OCI-LY1 (cell line): Measurements from ENCODE around the gene AVPR2.

Source experiments
- H2AFZ ChIP-seq: fragments of 200-600 bp; sonication (generic), shearing (Covaris generic); 2 replicates; pipeline ENCODE4 v1.6.0; 2014; ENCODE audit warnings: antibody characterized with exemption, mild to moderate bottlenecking, low read length
- H3F3A ChIP-seq: fragments of 200-600 bp; sonication (generic), shearing (Covaris generic); 2 replicates; pipeline ENCODE4 v1.6.0; 2014; ENCODE audit warnings: mild to moderate bottlenecking, antibody characterized with exemption, low read length, moderate library complexity; ENCODE audit not compliant: insufficient read depth
- H3K27ac ChIP-seq: fragments of 200-600 bp; sonication (generic); 2 replicates; pipeline ENCODE4 v1.5.1; 2014; ENCODE audit warnings: low read length, mixed run types, mild to moderate bottlenecking, low read depth; ENCODE audit not compliant: poor library complexity, severe bottlenecking
- H3K27me3 ChIP-seq: fragments of 200-600 bp; sonication (generic); 2 replicates; pipeline ENCODE4 v1.6.0; 2014; ENCODE audit warnings: antibody characterized with exemption, mild to moderate bottlenecking, low read length, moderate library complexity; ENCODE audit not compliant: insufficient read depth
- H3K36me3 ChIP-seq: fragments of 200-600 bp; sonication (generic); 2 replicates; pipeline ENCODE4 v1.6.1; 2014; ENCODE audit warnings: mild to moderate bottlenecking, antibody characterized with exemption, low read length, moderate library complexity, mixed read lengths; ENCODE audit not compliant: insufficient read depth
- H3K4me1 ChIP-seq: fragments of 200-600 bp; sonication (generic); 2 replicates; pipeline ENCODE4 v1.5.1; 2014; ENCODE audit warnings: mild to moderate bottlenecking, low read length, moderate library complexity; ENCODE audit not compliant: insufficient read depth, severe bottlenecking
- H3K4me2 ChIP-seq: fragments of 200-600 bp; sonication (generic), shearing (Covaris generic); 2 replicates; pipeline ENCODE4 v1.6.1; 2014; ENCODE audit warnings: low read length
- H3K4me3 ChIP-seq: fragments of 200-600 bp; sonication (generic); 2 replicates; pipeline ENCODE4 v1.5.1; 2014; ENCODE audit warnings: low read length, low read depth, mild to moderate bottlenecking, mixed read lengths; ENCODE audit not compliant: poor library complexity, severe bottlenecking
- H3K79me2 ChIP-seq: fragments of 200-600 bp; shearing (Covaris generic); 2 replicates; pipeline ENCODE4 v1.6.1; 2016; ENCODE audit warnings: mixed run types, low read length, mixed read lengths; ENCODE audit not compliant: insufficient read depth
- H3K9ac ChIP-seq: fragments of 200-600 bp; sonication (generic), shearing (Covaris generic); 2 replicates; pipeline ENCODE4 v1.6.1; 2014; ENCODE audit warnings: mild to moderate bottlenecking, low read length, mixed read lengths
- H3K9me2 ChIP-seq: fragments of 200-600 bp; sonication (generic), shearing (Covaris generic); 2 replicates; pipeline ENCODE4 v1.6.1; 2014; ENCODE audit warnings: low read depth, mild to moderate bottlenecking, low read length, mixed read lengths
- H3K9me3 ChIP-seq: fragments of 200-600 bp; shearing (Covaris generic); 2 replicates; pipeline ENCODE4 v1.6.1; 2014; ENCODE audit warnings: low read length, mixed read lengths
- H4K20me1 ChIP-seq: fragments of 200-600 bp; sonication (generic), shearing (Covaris generic); 2 replicates; pipeline ENCODE4 v1.6.0; 2016; ENCODE audit warnings: mild to moderate bottlenecking, low read length; ENCODE audit not compliant: insufficient read depth
- EZH2 ChIP-seq: fragments of 200-600 bp; sonication (generic), shearing (Covaris generic); IDR thresholded peaks from 2 replicates; pipeline ENCODE4 v1.8.0; 2017; ENCODE audit warnings: borderline replicate concordance, mixed run types, mild to moderate bottlenecking, antibody characterized with exemption, low read length, moderate library complexity, mixed read lengths
- TF ChIP-seq, protein P1 (sequence below): fragments of 200-600 bp; sonication (generic), shearing (Covaris generic); IDR thresholded peaks from 2 replicates; pipeline ENCODE4 v1.5.1; 2017; ENCODE audit warnings: mild to moderate bottlenecking, antibody characterized with exemption, low read length, moderate library complexity, mixed read lengths

Gene AVPR2

DNA sequence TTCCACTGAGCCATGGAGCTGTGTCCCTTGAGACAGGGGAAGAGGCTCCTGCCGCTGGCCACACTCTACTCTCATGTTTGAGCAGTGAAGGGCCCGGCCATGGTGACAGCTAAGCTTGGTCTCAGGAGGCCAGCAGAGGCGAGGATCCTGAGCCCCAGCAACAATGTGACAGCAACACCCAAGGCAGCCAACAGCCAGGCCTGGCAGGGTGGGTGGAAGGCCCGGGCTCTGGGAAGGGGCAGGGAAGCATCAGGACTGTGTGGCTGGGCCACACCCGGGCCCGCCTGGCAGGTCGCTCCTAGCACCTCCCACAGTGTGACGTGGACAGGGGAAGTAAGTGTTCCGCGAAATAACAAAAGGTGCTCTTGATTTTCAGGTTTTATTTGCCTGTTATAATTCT lies 43.3 kb upstream of the AVPR2 start:
- no peak overlapping the region for H3K9ac ChIP-seq
- H3K79me2 ChIP-seq = no peaks in the 10 kb centered on the region
- no peaks in the 10 kb centered on the region for H4K20me1 ChIP-seq
- H3K36me3 ChIP-seq = no peaks in the 10 kb centered on the region
- TF ChIP-seq, protein P1, sequence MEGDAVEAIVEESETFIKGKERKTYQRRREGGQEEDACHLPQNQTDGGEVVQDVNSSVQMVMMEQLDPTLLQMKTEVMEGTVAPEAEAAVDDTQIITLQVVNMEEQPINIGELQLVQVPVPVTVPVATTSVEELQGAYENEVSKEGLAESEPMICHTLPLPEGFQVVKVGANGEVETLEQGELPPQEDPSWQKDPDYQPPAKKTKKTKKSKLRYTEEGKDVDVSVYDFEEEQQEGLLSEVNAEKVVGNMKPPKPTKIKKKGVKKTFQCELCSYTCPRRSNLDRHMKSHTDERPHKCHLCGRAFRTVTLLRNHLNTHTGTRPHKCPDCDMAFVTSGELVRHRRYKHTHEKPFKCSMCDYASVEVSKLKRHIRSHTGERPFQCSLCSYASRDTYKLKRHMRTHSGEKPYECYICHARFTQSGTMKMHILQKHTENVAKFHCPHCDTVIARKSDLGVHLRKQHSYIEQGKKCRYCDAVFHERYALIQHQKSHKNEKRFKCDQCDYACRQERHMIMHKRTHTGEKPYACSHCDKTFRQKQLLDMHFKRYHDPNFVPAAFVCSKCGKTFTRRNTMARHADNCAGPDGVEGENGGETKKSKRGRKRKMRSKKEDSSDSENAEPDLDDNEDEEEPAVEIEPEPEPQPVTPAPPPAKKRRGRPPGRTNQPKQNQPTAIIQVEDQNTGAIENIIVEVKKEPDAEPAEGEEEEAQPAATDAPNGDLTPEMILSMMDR = no peak
- no peak for TF ChIP-seq EZH2
- H3K4me2 ChIP-seq = no peak overlapping the region
- no peaks in the 10 kb centered on the region for H3K9me2 ChIP-seq
- H3K27ac ChIP-seq = no peak overlapping the region
- no peaks in the 10 kb centered on the region for H3K4me1 ChIP-seq
- H2AFZ ChIP-seq = no peak overlapping the region
- no peaks in the 10 kb centered on the region for H3K27me3 ChIP-seq
- no peak overlapping the region for H3K4me3 ChIP-seq
- no peaks in the 10 kb centered on the region for H3F3A ChIP-seq
- no peaks in the 10 kb centered on the region for H3K9me3 ChIP-seq

DNA sequence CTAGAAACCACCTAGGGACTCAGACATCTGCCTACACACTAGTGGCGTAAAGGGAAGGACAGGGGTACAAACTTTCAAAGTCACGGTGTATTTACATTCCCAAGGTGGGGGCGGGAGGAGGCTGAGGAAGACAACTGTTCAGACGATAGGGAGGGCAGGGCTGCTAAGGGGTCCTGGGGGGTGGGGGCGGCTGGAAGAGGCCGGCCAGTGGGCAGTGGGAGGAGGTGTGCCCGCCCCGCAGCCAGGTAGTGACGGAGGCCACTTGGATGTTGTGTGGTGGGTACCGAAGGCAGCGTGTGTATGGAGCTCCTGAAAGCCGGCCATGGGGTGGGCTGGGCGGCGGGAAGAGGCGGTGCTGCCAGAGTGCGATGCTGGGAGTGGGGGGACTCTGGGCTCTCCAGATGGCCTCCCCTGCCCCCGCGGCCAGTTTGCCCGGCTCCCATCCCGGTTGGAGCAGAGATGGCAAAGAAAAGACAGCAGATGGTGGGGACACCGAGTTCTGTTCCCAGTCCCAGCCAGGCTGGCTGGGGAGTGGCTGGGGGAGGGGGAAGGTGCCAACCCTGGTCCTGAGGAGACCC lies 42.7 kb upstream of the AVPR2 start:
- H3K27me3 ChIP-seq = no peaks in the 10 kb centered on the region
- H3K79me2 ChIP-seq = no peaks in the 10 kb centered on the region
- H3K9me3 ChIP-seq = no peaks in the 10 kb centered on the region
- no peak overlapping the region for H3K4me2 ChIP-seq
- TF ChIP-seq, protein P1 = no peak
- no peak for TF ChIP-seq EZH2
- H3K4me1 ChIP-seq = no peaks in the 10 kb centered on the region
- no peaks in the 10 kb centered on the region for H4K20me1 ChIP-seq
- H3K4me3 ChIP-seq = no peak overlapping the region
- no peaks in the 10 kb centered on the region for H3K9me2 ChIP-seq
- H2AFZ ChIP-seq = no peak overlapping the region
- no peaks in the 10 kb centered on the region for H3K36me3 ChIP-seq
- H3K27ac ChIP-seq = no peak overlapping the region
- no peaks in the 10 kb centered on the region for H3F3A ChIP-seq
- no peak overlapping the region for H3K9ac ChIP-seq

DNA sequence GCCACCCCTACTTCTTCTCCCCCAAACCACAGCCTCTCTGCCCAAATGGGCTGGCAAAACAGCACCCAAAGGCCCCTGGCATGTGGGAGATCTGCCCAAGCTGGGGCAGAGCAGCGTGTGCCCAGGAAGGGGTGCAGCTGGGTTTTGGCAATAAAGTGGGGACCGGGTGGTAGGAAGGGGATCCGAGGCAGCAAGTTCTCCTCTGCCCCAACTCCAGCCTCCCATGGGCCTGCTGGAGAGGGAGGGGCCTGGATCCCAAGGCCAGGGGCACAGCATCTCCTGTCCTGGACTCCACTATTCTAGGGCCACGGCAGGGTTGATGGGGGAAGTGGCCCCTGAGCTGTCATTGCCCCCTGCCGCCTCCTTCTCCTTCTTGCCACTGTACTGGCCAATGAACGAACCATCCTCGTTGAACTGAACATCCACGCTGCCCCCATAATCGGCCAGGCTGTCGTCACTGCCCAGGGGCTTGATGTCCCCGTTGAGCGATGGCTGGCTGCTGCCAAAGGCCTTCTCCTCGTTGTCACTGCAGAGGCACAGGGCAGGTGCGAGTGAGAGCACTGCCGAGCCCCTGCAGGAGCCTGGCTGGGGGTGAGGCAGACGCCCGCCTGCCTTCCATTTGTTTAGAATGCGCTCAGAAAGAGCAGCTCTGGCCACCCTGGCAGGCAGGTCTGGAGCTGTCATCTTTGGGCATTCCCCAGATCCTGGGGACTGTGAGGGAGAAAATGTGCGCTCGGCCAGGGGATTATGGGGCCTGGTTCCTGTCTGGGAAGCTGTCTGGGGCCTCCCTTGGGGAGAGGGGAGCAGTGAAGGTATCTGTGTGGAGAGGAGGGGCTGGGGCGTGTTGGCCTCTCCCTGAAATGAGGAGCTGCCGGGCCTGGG lies 41.9 kb upstream of the AVPR2 start:
- Histone ChIP-seq H3K9me3 (no peaks in the 10 kb centered on the region), H3K79me2 (no peaks in the 10 kb centered on the region), H3F3A (no peaks in the 10 kb centered on the region), H3K4me3 (no peak overlapping the region), H3K27me3 (no peaks in the 10 kb centered on the region), H3K4me1 (no peaks in the 10 kb centered on the region), H3K4me2 (no peak overlapping the region), H3K36me3 (no peaks in the 10 kb centered on the region), H3K9me2 (no peaks in the 10 kb centered on the region), H3K9ac (no peak overlapping the region), H2AFZ (no peak overlapping the region), H3K27ac (no peak overlapping the region), H4K20me1 (no peaks in the 10 kb centered on the region)
- TF ChIP-seq EZH2 = no peak
- TF ChIP-seq, protein P1 = no peak
